Endothelial cell of umbilical vein (primary cell): Measurements from ENCODE around the gene FBXL4. TPM values are rescaled to one million over a fixed set of nuclear protein-coding genes. Genes with fewer than 3 reads are reported as not detected.

ENCODE experiments used
- BruUV-seq: library from RNA; stranded (reverse); fragments of 400-500 nt; replicated peaks from 2 replicates; lab custom pipeline; 2021; lab: Mats Ljungman, UMichigan
- CTCF ChIA-PET: fragments of 300-600, 350-600 bp; sonication (Branson Sonifier 250); formaldehyde crosslinking; loops from one replicate; lab custom pipeline; 2021; ENCODE audit warnings: antibody characterized with exemption, inconsistent platforms; lab: Charles Lee
- POLR2A ChIA-PET: fragments of 300-600, 350-600 bp; sonication (Branson Sonifier 250); formaldehyde crosslinking; loops from one replicate; lab custom pipeline; 2021; ENCODE audit warnings: antibody characterized with exemption, inconsistent platforms; lab: Charles Lee
- DNase-seq: peaks from one replicate; pipeline ENCODE4 v3.0.0-alpha.2; 2011; ENCODE audit warnings: low read depth, low spot score
- FAIRE-seq: peaks from 2 replicates; lab custom pipeline; 2011; peaks lifted over from hg19 to GRCh38; lab: Jason Lieb, UNC
- H2AFZ ChIP-seq: 2 replicates; pipeline ENCODE4 v1.6.0; 2012; ENCODE audit warnings: low read depth, low read length, control low read depth, inconsistent platforms
- H3K27ac ChIP-seq: 2 replicates; pipeline ENCODE4 v1.5.1; 2011; ENCODE audit warnings: low read depth, mild to moderate bottlenecking, control low read depth, low read length, moderate library complexity; ENCODE audit not compliant: insufficient read depth
- H3K27me3 ChIP-seq, 2 experiments: 2 replicates each; pipeline versions ENCODE4 v1.6.0 to v1.6.1; 2011; ENCODE audit warnings: low read length in 2 of 2, mixed read lengths in 1 of 2; ENCODE audit not compliant: control insufficient read depth in 2 of 2, insufficient read depth in 2 of 2
- H3K36me3 ChIP-seq, 2 experiments: 2 replicates in 1 of 2; 3 replicates in 1 of 2; pipeline ENCODE4 v1.5.1; 2011; ENCODE audit warnings: low read length in 2 of 2, mild to moderate bottlenecking in 1 of 2, moderate library complexity in 1 of 2; ENCODE audit not compliant: control insufficient read depth in 2 of 2, insufficient read depth in 2 of 2; ENCODE audit errors: extremely low read depth in 1 of 2
- H3K4me1 ChIP-seq: 3 replicates; pipeline ENCODE4 v1.5.1; 2011; ENCODE audit warnings: mild to moderate bottlenecking, low read length; ENCODE audit not compliant: control insufficient read depth, insufficient read depth; ENCODE audit errors: extremely low read depth
- H3K4me2 ChIP-seq: 2 replicates; pipeline ENCODE4 v1.6.1; 2011; ENCODE audit warnings: low read length, control low read depth, mixed read lengths; ENCODE audit not compliant: insufficient read depth
- H3K4me3 ChIP-seq, 3 experiments: fragments of 200-600 bp in 1 of 3; sonication (generic), shearing (Covaris generic) in 1 of 3; replicated peaks in 1 of 3; 2 replicates each; pipeline ENCODE4 v1.5.1; 2011 to 2016; ENCODE audit warnings: control low read depth in 3 of 3, low read length in 3 of 3, mild to moderate bottlenecking in 2 of 3, inconsistent platforms in 1 of 3, low read depth in 1 of 3, moderate library complexity in 1 of 3; ENCODE audit not compliant: insufficient read depth in 1 of 3
- H3K79me2 ChIP-seq: 2 replicates; pipeline ENCODE4 v1.6.0; 2012; ENCODE audit warnings: low read length, inconsistent platforms; ENCODE audit not compliant: control insufficient read depth, insufficient read depth
- H3K9ac ChIP-seq: replicated peaks from 2 replicates; pipeline ENCODE3; 2011; ENCODE audit warnings: low read length, control low read depth; ENCODE audit not compliant: insufficient read depth; ENCODE audit errors: extremely low read depth
- H3K9me1 ChIP-seq: replicated peaks from 3 replicates; pipeline ENCODE4 v1.6.0; 2011; ENCODE audit warnings: mild to moderate bottlenecking, low read length; ENCODE audit not compliant: control insufficient read depth, insufficient read depth; ENCODE audit errors: extremely low read depth
- H3K9me3 ChIP-seq: replicated peaks from 2 replicates; pipeline ENCODE4 v1.5.1; 2012; ENCODE audit warnings: low read length, inconsistent platforms; ENCODE audit not compliant: control insufficient read depth, insufficient read depth
- H4K20me1 ChIP-seq: replicated peaks from 2 replicates; pipeline ENCODE3; 2011; ENCODE audit warnings: mild to moderate bottlenecking, low read length; ENCODE audit not compliant: control insufficient read depth, insufficient read depth; ENCODE audit errors: extremely low read depth
- CTCF ChIP-seq, 2 donors: IDR thresholded peaks; 1 replicate in 1 of 2; 2 replicates in 1 of 2; pipeline ENCODE4 v1.5.1; 2011; ENCODE audit warnings: low read length in 2 of 2, mild to moderate bottlenecking in 2 of 2, moderate library complexity in 2 of 2, control low read depth in 1 of 2, inconsistent platforms in 1 of 2, low read depth in 1 of 2; ENCODE audit not compliant: insufficient read depth in 1 of 2; ENCODE audit errors: extremely low read depth in 1 of 2
- EZH2 ChIP-seq: IDR thresholded peaks from 2 replicates; pipeline ENCODE4 v1.6.1; 2012; ENCODE audit warnings: borderline replicate concordance, low read depth, mild to moderate bottlenecking, moderate library complexity, low read length, inconsistent platforms; ENCODE audit not compliant: severe bottlenecking
- FOS ChIP-seq: IDR thresholded peaks from 2 replicates; pipeline ENCODE4 v1.6.1; 2011; ENCODE audit warnings: mild to moderate bottlenecking, low read length, moderate library complexity, borderline replicate concordance; ENCODE audit not compliant: insufficient read depth
- GATA2 ChIP-seq: IDR thresholded peaks from 2 replicates; pipeline ENCODE4 v1.7.0; 2011; ENCODE audit warnings: low read depth, mild to moderate bottlenecking, moderate library complexity, mixed read lengths, low read length; ENCODE audit not compliant: insufficient read length, insufficient read depth
- JUN ChIP-seq: IDR thresholded peaks from 2 replicates; pipeline ENCODE4 v1.6.1; 2011; ENCODE audit warnings: borderline replicate concordance, low read depth; ENCODE audit not compliant: insufficient read length, insufficient read depth
- MAX ChIP-seq: IDR thresholded peaks from 2 replicates; pipeline ENCODE4 v1.6.1; 2011; ENCODE audit not compliant: insufficient read depth, insufficient read length
- MYC ChIP-seq: IDR thresholded peaks from one replicate; pipeline ENCODE4 v1.6.1; 2011; ENCODE audit warnings: mild to moderate bottlenecking, low read depth, low read length
- POLR2A ChIP-seq: IDR thresholded peaks from 2 replicates; pipeline ENCODE4 v1.6.1; 2012; ENCODE audit warnings: low read depth, mild to moderate bottlenecking, control low read depth, low read length
- POLR2AphosphoS5 ChIP-seq: IDR thresholded peaks from 2 replicates; pipeline ENCODE4 v1.6.1; 2012; ENCODE audit warnings: low read depth, mild to moderate bottlenecking, control low read depth, low read length, moderate library complexity; ENCODE audit not compliant: insufficient read depth
- dilution Hi-C: fragments of 300-500 bp; cut with MboI; formaldehyde crosslinking; loops from one replicate; pipeline ENCODE4 v1.15.0; 2019; ENCODE audit warnings: low sequenced_read_pairs; ENCODE audit not compliant: extremely low pct_ligation_motif_present
- intact Hi-C: fragments of 100-400 bp; cut with micrococcal nuclease; formaldehyde crosslinking; loops from one replicate; pipeline ENCODE4 v1.10.0; 2022
- polyA plus RNA-seq, 4 experiments: library from polyadenylated mRNA; depleted of rRNA in 3 of 4; stranded (reverse) in 3 of 4; unstranded in 1 of 4; fragments of >200 nt; gene quantifications; 2 replicates each; pipeline versions ENCODE4 v1.2.1 to v1.2.3, GENCODE V29; 2011 to 2012; ENCODE audit warnings: missing spikeins in 1 of 4
- total RNA-seq: library from RNA; stranded (reverse); gene quantifications from 2 replicates; pipeline ENCODE4 v1.2.3, GENCODE V29; 2021

FBXL4 gene
- total and polyA plus RNA-seq, 2 donors (not counting 3 experiments of a cell fraction or from before 2014, with no cell fraction given) = 7.0 to 9.8 TPM

- dilution Hi-C loops (no loop called here), intact Hi-C loops (no loop called here)
- peaks cover 8% of the 10 kb centered on the region for H3K4me1 ChIP-seq
- FAIRE-seq = no peak
- no peak overlapping the region for H3K4me3 ChIP-seq
- TF ChIP-seq JUN (no peak), CTCF (IDR thresholded peaks at IDR 0.05; ENCODE audit: extremely low read depth in 1 of 2, insufficient read depth in 1 of 2, low read depth in 1 of 2, low read length in 2 of 2) (no peak), POLR2AphosphoS5 (no peak), POLR2A (no peak), MAX (no peak)
- POLR2A ChIA-PET = no interaction called here
- no TSS peak for BruUV-seq
- H4K20me1 ChIP-seq = no peaks in the 10 kb centered on the region
- no peak for DNase-seq
- no peak overlapping the region for H3K9ac ChIP-seq
- peaks cover 0 to 3% of the 10 kb centered on the region in 2 experiments for H3K36me3 ChIP-seq
- H2AFZ ChIP-seq = no peak overlapping the region
- CTCF ChIA-PET = no interaction called here
- no peak overlapping the region for H3K4me2 ChIP-seq
- H3K9me1 ChIP-seq = no peaks in the 10 kb centered on the region
- no peaks in the 10 kb centered on the region for H3K27me3 ChIP-seq
- H3K9me3 ChIP-seq = no peaks in the 10 kb centered on the region
- H3K79me2 ChIP-seq = peaks cover 2% of the 10 kb centered on the region
- H3K27ac ChIP-seq = no peak overlapping the region
These were observed 18.2 kb downstream of the FBXL4 start for GRCh38 chr6:98929498-98930060.

GRCh38 chr6:98928688-98929087 lies 19.1 kb downstream of the FBXL4 start:
- POLR2A ChIA-PET = no interaction called here
- dilution Hi-C loops = no loop called here
- TF ChIP-seq JUN = no peak
- no peak for TF ChIP-seq MAX
- TF ChIP-seq POLR2A = no peak
- no peak for TF ChIP-seq POLR2AphosphoS5
- no peak for TF ChIP-seq CTCF (IDR thresholded peaks at IDR 0.05; ENCODE audit: extremely low read depth in 1 of 2, insufficient read depth in 1 of 2, low read depth in 1 of 2, low read length in 2 of 2)
- no peak for TF ChIP-seq FOS
- TF ChIP-seq MYC = no peak
- no peak for TF ChIP-seq GATA2
- TF ChIP-seq EZH2 = no peak

More at GRCh38 chr6:98928688-98929087, 19.1 kb downstream of the FBXL4 start:
- Histone ChIP-seq H3K4me3 (no peak overlapping the region), H3K4me1 (peaks cover 8% of the 10 kb centered on the region), H3K9ac (no peak overlapping the region), H3K9me1 (no peaks in the 10 kb centered on the region), H2AFZ (no peak overlapping the region), H3K79me2 (peaks cover 2% of the 10 kb centered on the region), H3K27me3 (no peaks in the 10 kb centered on the region), H3K27ac (no peak overlapping the region), H3K9me3 (no peaks in the 10 kb centered on the region), H3K4me2 (no peak overlapping the region), H4K20me1 (no peaks in the 10 kb centered on the region), H3K36me3 (peaks cover 0 to 3% of the 10 kb centered on the region in 2 experiments)
- no peak for DNase-seq
- no peak for FAIRE-seq
- intact Hi-C loops = no loop called here
- BruUV-seq = no TSS peak
- CTCF ChIA-PET = no interaction called here
